Liver (tissue), 9 donors: ENCODE data around the gene ADISSP. TPM values are rescaled to one million over a fixed set of nuclear protein-coding genes. Genes with fewer than 3 reads are reported as not detected.

Experiments
- DNase-seq: peaks from one replicate; pipeline ENCODE4 v3.0.0-alpha.2; 2017; ENCODE audit warnings: low spot score
- H3K27ac ChIP-seq, 2 donors: one replicate each; pipeline ENCODE4 v1.7.0; 2013; ENCODE audit warnings: inconsistent platforms in 2 of 2, low read length in 2 of 2, control low read depth in 1 of 2, low read depth in 1 of 2, mild to moderate bottlenecking in 1 of 2
- H3K27me3 ChIP-seq, 4 donors: one replicate each; pipeline versions ENCODE4 v1.6.1 to v1.7.0; 2013; ENCODE audit warnings: low read length in 3 of 4, inconsistent platforms in 1 of 4, mild to moderate bottlenecking in 1 of 4, moderate library complexity in 1 of 4; ENCODE audit not compliant: control insufficient read depth in 4 of 4, insufficient read depth in 4 of 4
- H3K36me3 ChIP-seq, 4 donors: one replicate each; pipeline versions ENCODE4 v1.6.1 to v1.7.0; 2013; ENCODE audit warnings: low read length in 3 of 4, mild to moderate bottlenecking in 3 of 4, low read depth in 1 of 4, moderate library complexity in 1 of 4; ENCODE audit not compliant: control insufficient read depth in 4 of 4, insufficient read depth in 3 of 4
- H3K4me1 ChIP-seq, 4 donors: one replicate each; pipeline versions ENCODE4 v1.6.1 to v1.7.0; 2013; ENCODE audit warnings: low read length in 3 of 4, mild to moderate bottlenecking in 3 of 4, moderate library complexity in 1 of 4; ENCODE audit not compliant: control insufficient read depth in 4 of 4, insufficient read depth in 4 of 4
- H3K4me3 ChIP-seq, 3 donors: one replicate each; pipeline versions ENCODE4 v1.6.1 to v1.7.0; 2013; ENCODE audit warnings: low read length in 3 of 3, control low read depth in 1 of 3, low read depth in 1 of 3, mild to moderate bottlenecking in 1 of 3
- H3K9ac ChIP-seq, 2 donors: one replicate each; pipeline ENCODE4 v1.7.0; 2013; ENCODE audit warnings: low read length in 2 of 2, mild to moderate bottlenecking in 2 of 2, moderate library complexity in 2 of 2, control low read depth in 1 of 2, low read depth in 1 of 2
- H3K9me3 ChIP-seq, 4 donors: one replicate each; pipeline versions ENCODE4 v1.6.1 to v1.7.0; 2013; ENCODE audit warnings: low read length in 3 of 4; ENCODE audit not compliant: control insufficient read depth in 4 of 4
- ATF3 ChIP-seq: IDR thresholded peaks from 2 replicates; pipeline ENCODE4 v1.6.1; 2016; ENCODE audit warnings: antibody characterized with exemption
- CTCF ChIP-seq: fragments of 150-350 bp; IDR thresholded peaks from 2 replicates; pipeline ENCODE4 v1.5.1; 2017; ENCODE audit warnings: improper control_type of control experiment, low read depth, low read length; ENCODE audit not compliant: missing input control
- EGR1 ChIP-seq, 2 donors: IDR thresholded peaks; 2 replicates each; pipeline ENCODE4 v1.6.1; 2016 to 2018; ENCODE audit warnings: antibody characterized with exemption in 2 of 2, low read depth in 2 of 2
- FOXA1 ChIP-seq: IDR thresholded peaks from 2 replicates; pipeline ENCODE4 v1.6.1; 2016; ENCODE audit warnings: antibody characterized with exemption
- FOXA2 ChIP-seq: IDR thresholded peaks from 2 replicates; pipeline ENCODE4 v1.6.1; 2016; ENCODE audit warnings: antibody characterized with exemption
- GABPA ChIP-seq, 2 donors: IDR thresholded peaks in 1 of 2; conservative IDR thresholded peaks in 1 of 2; 2 replicates each; pipeline ENCODE4 v1.6.1; 2016; ENCODE audit warnings: antibody characterized with exemption in 2 of 2, mild to moderate bottlenecking in 1 of 2, moderate library complexity in 1 of 2
- HNF4A ChIP-seq, 2 donors: conservative IDR thresholded peaks; 2 replicates each; pipeline ENCODE4 v1.6.1; 2016; ENCODE audit warnings: antibody characterized with exemption in 2 of 2, mild to moderate bottlenecking in 2 of 2
- HNF4G ChIP-seq: IDR thresholded peaks from 2 replicates; pipeline ENCODE4 v1.6.1; 2016; ENCODE audit warnings: antibody characterized with exemption
- JUND ChIP-seq, 2 donors: IDR thresholded peaks; 2 replicates each; pipeline ENCODE4 v1.6.1; 2016; ENCODE audit warnings: antibody characterized with exemption in 2 of 2
- MAX ChIP-seq: IDR thresholded peaks from 2 replicates; pipeline ENCODE4 v1.6.1; 2016; ENCODE audit warnings: antibody characterized with exemption
- NR2F2 ChIP-seq: IDR thresholded peaks from 2 replicates; pipeline ENCODE4 v1.6.1; 2016; ENCODE audit warnings: antibody characterized with exemption
- RAD21 ChIP-seq, 2 donors: IDR thresholded peaks; 2 replicates each; pipeline ENCODE4 v1.6.1; 2016; ENCODE audit warnings: antibody characterized with exemption in 2 of 2, mild to moderate bottlenecking in 2 of 2
- REST ChIP-seq: IDR thresholded peaks from 2 replicates; pipeline ENCODE4 v1.6.1; 2016; ENCODE audit warnings: antibody characterized with exemption, mild to moderate bottlenecking
- RXRA ChIP-seq, 2 donors: IDR thresholded peaks; 2 replicates each; pipeline ENCODE4 v1.6.1; 2017 to 2018; ENCODE audit warnings: antibody characterized with exemption in 2 of 2, mild to moderate bottlenecking in 1 of 2
- SP1 ChIP-seq: IDR thresholded peaks from 2 replicates; pipeline ENCODE4 v1.6.1; 2018; ENCODE audit warnings: antibody characterized with exemption, mild to moderate bottlenecking
- TAF1 ChIP-seq: conservative IDR thresholded peaks from 2 replicates; pipeline ENCODE4 v1.6.1; 2016; ENCODE audit warnings: antibody characterized with exemption, mild to moderate bottlenecking
- YY1 ChIP-seq: IDR thresholded peaks from 2 replicates; pipeline ENCODE4 v1.6.1; 2016; ENCODE audit warnings: antibody characterized with exemption, mild to moderate bottlenecking
- ZBTB33 ChIP-seq: IDR thresholded peaks from 2 replicates; pipeline ENCODE4 v1.6.1; 2016; ENCODE audit warnings: antibody characterized with exemption
- WGBS: extraction: QIAGEN DNeasy Blood & Tissue Kit; methylation state at CpG from one replicate; pipeline ENCODE4 v1.1.7; 2013; 5-methylcytosine and 5-hydroxymethylcytosine counted together
- polyA plus RNA-seq, 2 donors: library from polyadenylated mRNA; stranded (reverse) in 1 of 2; unstranded in 1 of 2; fragments of 200-250 nt in 1 of 2; fragments of >200 nt in 1 of 2; fragmentation: Nextera tagmentation in 1 of 2; extraction: Ambion mirVana in 1 of 2; gene quantifications; one replicate each; pipeline versions ENCODE4 v1.2.1 to v1.2.3, GENCODE V29; 2013 to 2015
- total RNA-seq, 2 donors: library from RNA; depleted of rRNA; stranded (reverse); fragments of >200 nt; gene quantifications; one replicate each; pipeline ENCODE4 v1.2.3, GENCODE V29; 2014
- donor health status: healthy.
- donor health status: healthy.
- donor health status: healthy.
- donor health status: healthy.
- donor health status: healthy.

The ADISSP gene
- total and polyA plus RNA-seq, 4 donors = 3.8 to 27.3 (median 10.4) TPM

GRCh38 chr20:3813848-3814581 is 46.5 kb upstream of the ADISSP start:
- no peak overlapping the region for H3K4me3 ChIP-seq
- no peak for DNase-seq
- H3K27ac ChIP-seq = no peak overlapping the region
- TF ChIP-seq REST (no peak), RAD21 (IDR thresholded peaks at IDR 0.05) (no peak), JUND (IDR thresholded peaks at IDR 0.05) (no peak), ATF3 (no peak), SP1 (no peak), RXRA (IDR thresholded peaks at IDR 0.05) (no peak), GABPA (IDR thresholded peaks at IDR 0.05 in 1 of 2, conservative IDR thresholded peaks at IDR 0.05 in 1 of 2) (no peak), FOXA2 (no peak), MAX (no peak), HNF4A (conservative IDR thresholded peaks at IDR 0.05) (no peak), YY1 (no peak), TAF1 (no peak), NR2F2 (no peak), EGR1 (IDR thresholded peaks at IDR 0.05; ENCODE audit: low read depth in 2 of 2) (no peak), FOXA1 (no peak), CTCF (no peak), HNF4G (no peak), ZBTB33 (no peak)
- peaks cover 5 to 23% (median 14%) of the 10 kb centered on the region in 4 donors for H3K4me1 ChIP-seq
- H3K36me3 ChIP-seq = no peaks in the 10 kb centered on the region
- 85% methylated on average over 12 of the region's 12 CpGs for WGBS
- no peaks in the 10 kb centered on the region for H3K9me3 ChIP-seq
- H3K9ac ChIP-seq = no peak overlapping the region
- no peaks in the 10 kb centered on the region for H3K27me3 ChIP-seq
